HG03025 (cell line): ENCODE results near the gene PSME3IP1.

Experiments used
- ATAC-seq: cut with Tn5 transposase; IDR thresholded peaks from one replicate; pipeline ENCODE4 v1.9.1; 2021; ENCODE audit warnings: mild to moderate bottlenecking, moderate library complexity; ENCODE audit not compliant: unreplicated experiment, low FRiP score

The PSME3IP1 gene

GRCh38 chr16:57104706-57105105 is 81.1 kb downstream of the PSME3IP1 start:
- no peak for ATAC-seq

- no peak for ATAC-seq
Observed at GRCh38 chr16:57102888-57103851, 82.7 kb downstream of the PSME3IP1 start.
